Uterus (tissue), 2 donors: ENCODE results near the gene ABCG2.

Experiments used
- CTCF ChIP-seq, 4 experiments: fragments of 200-600 bp in 2 of 4; fragments of 450-650 bp in 2 of 4; sonication (generic) in 2 of 4; IDR thresholded peaks; one replicate each; pipeline ENCODE4 v1.5.1; 2016 to 2019; ENCODE audit warnings: antibody characterized with exemption in 4 of 4, mild to moderate bottlenecking in 2 of 4, moderate library complexity in 1 of 4
- POLR2A ChIP-seq, 2 donors: fragments of 450-650 bp; IDR thresholded peaks; one replicate each; pipeline ENCODE4 v1.6.1; 2016; ENCODE audit warnings: antibody characterized with exemption in 2 of 2, mild to moderate bottlenecking in 1 of 2, moderate library complexity in 1 of 2

- TF ChIP-seq POLR2A (IDR thresholded peaks at IDR 0.05) (no peak), CTCF (IDR thresholded peaks at IDR 0.05) (no peak)
Measured at GRCh38 chr4:88159229-88159725, 838 bp upstream of the ABCG2 start.
